Activated CD4-positive, alpha-beta memory T cell treated with anti-CD3 and anti-CD28 coated beads, Interleukin-2, amount 10 ng/mL, durations not matched to agents 7 days and 5 days (primary cell): ENCODE measurements around the gene PPP6R3. TPM values are rescaled to one million over a fixed set of nuclear protein-coding genes. Genes with fewer than 3 reads are reported as not detected.

Source experiments
- CTCF ChIA-PET: fragments of 350-600 bp; sonication (Branson Sonifier 250); formaldehyde crosslinking; loops from one replicate; lab custom pipeline; 2021; ENCODE audit warnings: antibody characterized with exemption, inconsistent platforms; lab: Charles Lee
- POLR2A ChIA-PET: fragments of 350-600 bp; sonication (Branson Sonifier 250); formaldehyde crosslinking; loops from one replicate; lab custom pipeline; 2021; ENCODE audit warnings: antibody characterized with exemption; lab: Charles Lee
- DNase-seq: peaks from one replicate; pipeline ENCODE4 v3.0.0-alpha.2; 2020
- H3K27ac Mint-ChIP-seq: one replicate; pipeline ENCODE4 v1.8.0; 2021; ENCODE audit warnings: mild to moderate bottlenecking, mixed read lengths
- H3K27me3 Mint-ChIP-seq: one replicate; pipeline ENCODE4 v1.8.0; 2021; ENCODE audit warnings: mixed read lengths
- H3K36me3 Mint-ChIP-seq: one replicate; pipeline ENCODE4 v1.8.0; 2021; ENCODE audit warnings: low read depth, mixed read lengths
- H3K4me1 Mint-ChIP-seq: one replicate; pipeline ENCODE4 v1.8.0; 2021; ENCODE audit warnings: mixed read lengths
- H3K4me3 Mint-ChIP-seq: one replicate; pipeline ENCODE4 v1.8.0; 2021; ENCODE audit warnings: mild to moderate bottlenecking, mixed read lengths
- H3K9me3 Mint-ChIP-seq: one replicate; pipeline ENCODE4 v1.8.0; 2021; ENCODE audit warnings: mixed read lengths
- total RNA-seq, 2 experiments: library from RNA; stranded (reverse); gene quantifications; one replicate each; pipeline ENCODE4 v1.2.3, GENCODE V29; 2021

PPP6R3 gene
- total RNA-seq, 2 experiments from 2014 or later: 105 to 115 TPM

- no peak overlapping the region for H3K4me3 Mint-ChIP-seq
- H3K4me1 Mint-ChIP-seq: peaks cover 24% of the 10 kb centered on the region
- no peaks in the 10 kb centered on the region for H3K36me3 Mint-ChIP-seq
- ChIA-PET CTCF (no interaction called here), POLR2A (no interaction called here)
- no peaks in the 10 kb centered on the region for H3K9me3 Mint-ChIP-seq
- H3K27me3 Mint-ChIP-seq: no peaks in the 10 kb centered on the region
- no peak for DNase-seq
- H3K27ac Mint-ChIP-seq: no peak overlapping the region
Observed at GRCh38 chr11:68495872-68496271, 35.3 kb downstream of the PPP6R3 start.

- peaks cover 31% of the 10 kb centered on the region for H3K4me1 Mint-ChIP-seq
- ChIA-PET CTCF (no interaction called here), POLR2A (no interaction called here)
- no peaks in the 10 kb centered on the region for H3K36me3 Mint-ChIP-seq
- H3K27me3 Mint-ChIP-seq: no peaks in the 10 kb centered on the region
- no peaks in the 10 kb centered on the region for H3K9me3 Mint-ChIP-seq
- no peak overlapping the region for H3K4me3 Mint-ChIP-seq
- no peak overlapping the region for H3K27ac Mint-ChIP-seq
- DNase-seq: no peak
Observed at GRCh38 chr11:68497761-68498160, 37.2 kb downstream of the PPP6R3 start.

DNA sequence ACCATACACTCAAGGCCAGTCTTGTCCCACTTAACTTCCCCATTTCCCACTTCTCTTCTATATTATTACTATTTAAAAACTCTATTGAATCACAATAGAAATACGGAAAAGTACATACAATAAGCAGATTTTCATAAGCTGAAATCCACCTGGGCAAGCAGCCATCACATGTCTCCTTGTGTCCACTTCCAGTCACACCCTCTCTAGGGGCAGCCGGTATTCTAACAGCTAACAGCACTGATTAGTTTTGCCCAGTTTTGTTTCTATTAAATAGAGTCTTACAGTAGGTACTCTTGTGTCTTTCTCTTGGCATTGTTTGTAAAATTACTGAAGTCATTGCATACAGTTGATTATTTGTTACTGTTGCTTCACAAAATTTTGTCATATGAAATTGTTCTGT, 37.8 kb downstream of the PPP6R3 start:
- H3K9me3 Mint-ChIP-seq: no peaks in the 10 kb centered on the region

GRCh38 chr11:68498903-68499883, 38.6 kb downstream of the PPP6R3 start:
- Mint-ChIP-seq H3K4me3 (no peak overlapping the region), H3K36me3 (peaks cover 4% of the 10 kb centered on the region), H3K27me3 (no peaks in the 10 kb centered on the region), H3K9me3 (no peaks in the 10 kb centered on the region), H3K4me1 (peaks cover 34% of the 10 kb centered on the region), H3K27ac (no peak overlapping the region)
- ChIA-PET CTCF (no interaction called here), POLR2A (no interaction called here)
- DNase-seq: no peak

More for the DNA sequence above, 37.8 kb downstream of the PPP6R3 start:
- Mint-ChIP-seq H3K27me3 (no peaks in the 10 kb centered on the region), H3K4me1 (peaks cover 32% of the 10 kb centered on the region), H3K4me3 (no peak overlapping the region), H3K36me3 (peaks cover under 1% of the 10 kb centered on the region), H3K27ac (no peak overlapping the region)
- POLR2A ChIA-PET: no interaction called here
- no peak for DNase-seq
- CTCF ChIA-PET: no interaction called here

- ChIA-PET POLR2A (no interaction called here), CTCF (no interaction called here)
- Mint-ChIP-seq H3K36me3 (peaks cover 4% of the 10 kb centered on the region), H3K27ac (no peak overlapping the region), H3K4me1 (peaks cover 35% of the 10 kb centered on the region), H3K27me3 (no peaks in the 10 kb centered on the region), H3K4me3 (no peak overlapping the region), H3K9me3 (no peaks in the 10 kb centered on the region)
- no peak for DNase-seq
Observed at GRCh38 chr11:68500206-68500605, 39.7 kb downstream of the PPP6R3 start.

GRCh38 chr11:68501813-68502212, 41.3 kb downstream of the PPP6R3 start:
- no peaks in the 10 kb centered on the region for H3K27me3 Mint-ChIP-seq
- ChIA-PET CTCF (no interaction called here), POLR2A (interaction anchor here (1.0 kb wide), 1 partner anchor 402 kb away, joined by 3 read pairs; the partner anchor contains the start of gene IGHMBP2)
- H3K9me3 Mint-ChIP-seq: no peaks in the 10 kb centered on the region
- no peak overlapping the region for H3K4me3 Mint-ChIP-seq
- peaks cover 32% of the 10 kb centered on the region for H3K4me1 Mint-ChIP-seq
- H3K36me3 Mint-ChIP-seq: peaks cover 11% of the 10 kb centered on the region
- H3K27ac Mint-ChIP-seq: no peak overlapping the region
- DNase-seq: no peak

DNA sequence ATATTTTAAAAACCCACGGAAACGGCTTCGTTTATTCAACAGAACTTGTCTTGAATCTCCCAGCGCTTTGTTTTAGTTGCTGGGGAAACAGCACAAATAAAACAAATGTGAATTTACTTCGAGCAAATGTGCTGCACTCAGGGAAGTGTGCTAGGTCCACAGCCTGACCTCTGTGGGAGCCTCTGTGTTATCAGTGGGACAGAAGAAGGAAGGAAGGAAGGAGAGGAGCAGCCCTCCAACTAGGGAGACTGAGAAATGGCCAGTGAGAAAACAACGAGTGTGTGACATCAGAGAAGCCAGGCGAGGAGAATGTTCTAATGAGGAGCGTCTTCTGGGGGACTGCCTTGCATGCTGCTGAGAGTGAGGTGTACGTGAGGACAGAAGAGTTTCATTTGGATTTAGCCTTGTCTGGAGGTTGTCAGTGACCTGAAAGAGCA, 42.7 kb downstream of the PPP6R3 start:
- CTCF ChIA-PET: no interaction called here
- no peaks in the 10 kb centered on the region for H3K9me3 Mint-ChIP-seq
- H3K4me3 Mint-ChIP-seq: no peak overlapping the region
- POLR2A ChIA-PET: no interaction called here
- H3K36me3 Mint-ChIP-seq: peaks cover 15% of the 10 kb centered on the region
- DNase-seq: no peak
- H3K27ac Mint-ChIP-seq: no peak overlapping the region
- H3K27me3 Mint-ChIP-seq: no peaks in the 10 kb centered on the region
- H3K4me1 Mint-ChIP-seq: peaks cover 37% of the 10 kb centered on the region

- no peaks in the 10 kb centered on the region for H3K9me3 Mint-ChIP-seq
- DNase-seq: no peak
- peaks cover 15% of the 10 kb centered on the region for H3K36me3 Mint-ChIP-seq
- no peak overlapping the region for H3K27ac Mint-ChIP-seq
- H3K4me3 Mint-ChIP-seq: no peak overlapping the region
- POLR2A ChIA-PET: no interaction called here
- H3K4me1 Mint-ChIP-seq: peaks cover 36% of the 10 kb centered on the region
- CTCF ChIA-PET: no interaction called here
- no peaks in the 10 kb centered on the region for H3K27me3 Mint-ChIP-seq
Observed at GRCh38 chr11:68503792-68504191, 43.2 kb downstream of the PPP6R3 start.

DNA sequence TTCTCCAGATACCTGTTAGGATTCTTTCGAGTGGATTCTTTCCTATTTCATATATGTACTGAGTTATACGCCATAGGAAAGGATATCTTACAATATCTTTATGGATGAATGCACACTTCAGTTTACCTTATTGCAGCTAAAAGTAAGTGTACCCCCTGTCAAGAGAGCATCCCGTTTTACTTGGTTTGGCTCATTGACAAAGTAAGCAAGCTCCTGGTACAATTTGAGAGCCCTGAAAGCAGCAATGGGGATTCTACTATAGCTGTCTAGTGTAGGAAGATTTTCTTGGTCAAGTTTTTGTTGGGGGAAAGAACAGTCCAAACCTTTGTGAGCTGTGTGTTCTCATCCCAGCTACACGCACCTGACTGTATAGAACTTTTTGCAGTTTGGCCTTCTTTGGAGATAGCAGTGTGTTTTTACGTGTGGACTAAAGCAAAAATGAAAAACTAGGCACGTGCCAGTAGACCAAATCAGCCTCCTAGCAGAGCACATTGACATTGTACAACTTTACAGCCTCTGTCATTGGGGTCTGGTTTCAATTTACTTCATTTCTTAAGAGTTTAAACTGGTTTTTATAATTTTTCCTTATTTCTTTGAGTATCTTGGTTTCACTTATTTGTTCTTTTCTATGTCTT, 44.0 kb downstream of the PPP6R3 start:
- Mint-ChIP-seq H3K9me3 (no peaks in the 10 kb centered on the region), H3K27me3 (no peaks in the 10 kb centered on the region), H3K36me3 (peaks cover 15% of the 10 kb centered on the region), H3K4me1 (peaks cover 39% of the 10 kb centered on the region), H3K4me3 (no peak overlapping the region), H3K27ac (no peak overlapping the region)
- DNase-seq: no peak
- ChIA-PET POLR2A (no interaction called here), CTCF (no interaction called here)

- Mint-ChIP-seq H3K27me3 (no peaks in the 10 kb centered on the region), H3K9me3 (no peaks in the 10 kb centered on the region), H3K4me3 (no peak overlapping the region), H3K27ac (no peak overlapping the region), H3K4me1 (peaks cover 36% of the 10 kb centered on the region), H3K36me3 (peaks cover 16% of the 10 kb centered on the region)
- no peak for DNase-seq
- ChIA-PET CTCF (interaction anchor here (1.0 to 1.6 kb wide), 2 partner anchors 24 to 35 kb away, joined by 3 to 4 read pairs; no protein-coding TSS in a partner anchor), POLR2A (no interaction called here)
Observed at GRCh38 chr11:68505596-68505995, 45.0 kb downstream of the PPP6R3 start.

- Mint-ChIP-seq H3K27me3 (no peaks in the 10 kb centered on the region), H3K27ac (no peak overlapping the region), H3K36me3 (peaks cover 22% of the 10 kb centered on the region), H3K9me3 (no peaks in the 10 kb centered on the region), H3K4me3 (no peak overlapping the region), H3K4me1 (peaks cover 35% of the 10 kb centered on the region)
- ChIA-PET POLR2A (interaction anchor here (0.9 kb wide), 1 partner anchor 47 kb away, joined by 3 read pairs; no protein-coding TSS in a partner anchor), CTCF (interaction anchor here (0.7 to 1.6 kb wide), 4 partner anchors 13 to 73 kb away, joined by 3 to 5 read pairs (median 4); no protein-coding TSS in a partner anchor)
- no peak for DNase-seq
Observed at GRCh38 chr11:68506908-68507307, 46.4 kb downstream of the PPP6R3 start.

- ChIA-PET CTCF (no interaction called here), POLR2A (interaction anchor here (0.6 kb wide), 1 partner anchor 1048 kb away, joined by 3 read pairs; no protein-coding TSS in a partner anchor)
- Mint-ChIP-seq H3K4me3 (no peak overlapping the region), H3K36me3 (peaks cover 35% of the 10 kb centered on the region), H3K9me3 (no peaks in the 10 kb centered on the region), H3K4me1 (peaks cover 32% of the 10 kb centered on the region), H3K27me3 (no peaks in the 10 kb centered on the region), H3K27ac (no peak overlapping the region)
- no peak for DNase-seq
Observed at GRCh38 chr11:68508425-68508824, 47.9 kb downstream of the PPP6R3 start.

- H3K9me3 Mint-ChIP-seq: no peaks in the 10 kb centered on the region
- H3K4me3 Mint-ChIP-seq: no peak overlapping the region
- CTCF ChIA-PET: interaction anchor here (0.6 to 1.2 kb wide), 2 partner anchors 11 to 290 kb away, joined by 3 read pairs; no protein-coding TSS in a partner anchor
- peaks cover 39% of the 10 kb centered on the region for H3K36me3 Mint-ChIP-seq
- H3K27ac Mint-ChIP-seq: no peak overlapping the region
- DNase-seq: no peak
- POLR2A ChIA-PET: interaction anchor here (0.6 kb wide), 1 partner anchor 1047 kb away, joined by 3 read pairs; no protein-coding TSS in a partner anchor
- no peaks in the 10 kb centered on the region for H3K27me3 Mint-ChIP-seq
- peaks cover 31% of the 10 kb centered on the region for H3K4me1 Mint-ChIP-seq
Observed at GRCh38 chr11:68509066-68509465, 48.5 kb downstream of the PPP6R3 start.
